GM13977 (cell line): ENCODE results near the gene ENTPD2.
A peak's percentile ranks its signal among the peaks of the same experiment; 100 is the strongest.

Experiments used
- DNase-seq: peaks from one replicate; pipeline ENCODE4 v3.0.0; 2012; ENCODE audit warnings: low spot score
- CTCF ChIP-seq: IDR thresholded peaks from 2 replicates; pipeline ENCODE4 v1.5.1; 2012; ENCODE audit warnings: mild to moderate bottlenecking, control low read depth; ENCODE audit not compliant: insufficient read depth; ENCODE audit errors: extremely low read depth, missing control alignments
- in situ Hi-C: fragments of 300-500 bp; cut with MboI; formaldehyde crosslinking; loops from one replicate; pipeline ENCODE4 v1.12.0; 2022; ENCODE audit warnings: low sequenced_read_pairs, low pct_unique_long_range_greater_than_20kb, mixed read lengths, inconsistent platforms; ENCODE audit not compliant: unreplicated experiment

Gene ENTPD2

DNA sequence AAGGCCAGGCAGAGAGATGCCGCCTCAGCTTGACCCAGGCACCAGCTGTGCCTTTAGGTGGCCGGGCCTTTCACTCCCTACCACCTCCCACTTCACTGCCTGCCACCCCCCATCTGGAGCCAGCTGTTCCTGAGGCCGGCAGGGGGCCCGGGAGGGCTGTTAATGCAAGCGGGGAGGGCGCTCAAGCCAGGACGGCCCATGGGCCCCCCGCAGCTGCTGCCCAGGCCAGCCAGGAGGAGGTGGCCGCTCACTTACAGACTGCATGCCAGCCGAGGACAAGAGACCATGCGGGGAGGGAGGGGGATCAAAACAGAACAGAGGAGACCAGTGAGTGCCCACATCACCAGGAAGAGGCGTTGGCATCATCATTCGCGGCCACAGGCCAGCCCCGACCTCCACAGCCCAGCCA lies 30.3 kb downstream of the ENTPD2 start:
- DNase-seq = no peak
- no peak for TF ChIP-seq CTCF
- in situ Hi-C loops = no loop called here

DNA sequence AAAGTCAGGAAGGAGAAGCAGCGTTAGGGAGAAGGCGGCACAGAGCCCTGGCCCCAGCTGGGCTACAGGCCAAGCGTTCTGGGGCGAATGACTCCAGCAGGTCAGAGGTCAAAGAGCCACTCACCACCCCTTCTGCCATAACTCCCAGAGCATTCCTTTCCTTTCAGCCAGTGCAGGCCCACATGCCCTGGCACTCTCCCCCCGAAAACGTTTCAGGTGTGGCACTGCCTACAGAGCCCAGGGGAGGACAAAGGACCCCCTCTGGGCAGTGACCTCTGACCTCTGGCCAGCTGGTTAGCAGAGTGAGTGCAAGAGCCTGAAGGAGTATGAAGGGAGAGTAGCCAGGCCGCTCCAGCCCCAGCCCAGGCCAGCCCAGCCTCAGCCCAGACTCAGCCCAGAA lies 30.7 kb downstream of the ENTPD2 start:
- DNase-seq = no peak
- in situ Hi-C loops = no loop called here
- TF ChIP-seq CTCF = no peak

DNA sequence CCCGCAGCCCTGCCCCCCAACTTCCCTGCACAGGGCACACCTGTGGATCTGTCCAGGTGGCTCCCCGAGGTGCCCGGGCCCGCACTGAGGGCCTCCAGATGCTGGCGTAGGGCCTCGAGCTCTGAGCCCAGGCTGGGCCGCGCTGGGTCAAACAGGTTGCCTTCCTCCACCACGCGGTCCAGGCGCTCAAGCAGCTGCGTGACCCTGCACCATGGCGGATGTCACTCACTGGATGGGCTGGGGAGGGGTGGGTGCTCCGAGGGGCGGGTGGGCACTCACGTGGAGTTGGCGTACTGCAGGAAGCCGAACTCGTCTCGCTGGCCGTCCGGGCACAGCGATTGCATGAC lies 31.2 kb downstream of the ENTPD2 start:
- in situ Hi-C loops = no loop called here
- no peak for DNase-seq
- TF ChIP-seq CTCF = no peak

GRCh38 chr9:137021979-137022661 lies 31.7 kb downstream of the ENTPD2 start:
- in situ Hi-C loops = no loop called here
- no peak for TF ChIP-seq CTCF
- peak; percentile 78 for DNase-seq

DNA sequence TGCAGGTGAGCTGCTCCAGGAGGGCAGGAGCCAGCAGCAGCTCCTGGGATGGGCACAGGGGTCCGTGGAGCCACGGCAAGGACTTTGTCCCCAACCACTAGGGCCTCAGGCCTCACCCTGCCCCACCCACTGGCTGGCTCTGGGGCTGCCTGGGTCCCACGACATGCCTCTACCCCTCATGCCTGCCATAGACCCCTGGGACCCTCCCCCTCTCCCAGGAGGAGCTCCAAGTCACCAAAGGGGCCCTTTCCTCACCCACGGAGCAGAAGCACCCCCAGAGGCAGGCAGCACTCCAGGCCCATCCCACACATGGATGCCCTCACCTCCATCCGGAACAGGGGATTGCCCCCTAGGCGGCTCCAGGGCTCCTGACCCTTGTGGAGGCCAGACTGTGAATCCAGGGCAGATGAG lies 32.3 kb downstream of the ENTPD2 start:
- TF ChIP-seq CTCF = no peak
- in situ Hi-C loops = no loop called here
- DNase-seq = no peak

DNA sequence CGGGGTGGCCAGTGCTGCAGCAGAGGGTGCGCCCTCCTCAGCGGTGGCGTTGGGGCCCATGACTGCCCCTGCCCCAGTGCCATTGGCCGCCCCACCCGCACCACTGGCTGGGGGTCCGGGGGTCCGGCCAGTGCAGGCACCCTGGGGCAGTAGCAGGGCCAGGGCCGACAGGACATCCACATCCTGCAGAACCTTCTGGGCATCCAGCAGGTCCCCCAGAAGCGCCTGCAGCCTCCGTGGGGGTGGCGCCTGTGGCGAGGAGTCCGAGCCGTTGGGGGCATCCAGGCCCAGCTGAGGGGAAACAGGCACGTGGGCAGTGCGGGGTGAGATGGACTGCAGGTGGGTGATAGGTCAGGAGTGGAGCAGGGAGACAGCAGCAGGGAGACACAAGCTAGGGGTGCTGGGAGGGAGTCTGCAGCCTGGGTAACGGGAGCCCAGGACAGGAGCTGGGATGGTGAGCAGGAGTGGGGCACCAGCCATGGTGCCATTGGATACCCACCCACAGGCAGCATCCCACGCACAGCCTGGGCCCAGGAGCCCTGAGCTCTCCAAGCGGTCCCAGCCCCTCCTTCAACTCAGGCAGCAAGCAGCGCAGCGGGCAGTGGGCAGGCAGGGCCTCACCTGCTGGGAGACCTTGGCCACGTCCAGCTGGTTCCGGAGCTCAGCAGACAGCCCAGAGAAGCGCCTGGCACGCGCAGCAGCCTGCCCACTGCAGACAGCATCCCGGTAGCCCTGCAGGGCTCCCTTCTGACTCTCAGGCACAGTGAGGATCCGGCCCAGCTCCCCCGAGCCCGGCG lies 32.9 kb downstream of the ENTPD2 start:
- no peak for TF ChIP-seq CTCF
- in situ Hi-C loops = no loop called here
- no peak for DNase-seq
